Measurements from ENCODE around the gene CCDC9.

The CCDC9 gene

GRCh38 chr19:47271949-47272348, 15.6 kb downstream of the CCDC9 start (continued):
- TF ChIP-seq CREB5 (CRISPR knock-in tag; IDR thresholded peaks at IDR 0.05; ENCODE audit: low read depth), result no peak
- no peak for TF ChIP-seq BACH2 (CRISPR knock-in tag; IDR thresholded peaks at IDR 0.05; ENCODE audit: borderline replicate concordance)
- no peak for TF ChIP-seq CSDC2 (CRISPR knock-in tag; IDR thresholded peaks at IDR 0.05)
- TF ChIP-seq ZNF70 (CRISPR knock-in tag; IDR thresholded peaks at IDR 0.05), result no peak
- no peak for TF ChIP-seq TOX (CRISPR knock-in tag; IDR thresholded peaks at IDR 0.05; ENCODE audit: borderline replicate concordance)
- no peak for TF ChIP-seq PPARA (CRISPR knock-in tag; IDR thresholded peaks at IDR 0.05; ENCODE audit: borderline replicate concordance)

GRCh38 chr19:47272448-47273312, 16.4 kb downstream of the CCDC9 start:
- TF ChIP-seq ISL1 (CRISPR knock-in tag; IDR thresholded peaks at IDR 0.05), result no peak
- TF ChIP-seq CSDC2 (CRISPR knock-in tag; IDR thresholded peaks at IDR 0.05), result no peak
- ATAC-seq, result no peak

GRCh38 chr19:47273313-47274070, 17.2 kb downstream of the CCDC9 start:
- peak; percentile 87 for ATAC-seq
- TF ChIP-seq CREB5 (CRISPR knock-in tag; IDR thresholded peaks at IDR 0.05; ENCODE audit: low read depth) (peak; percentile 61; the same call in 1 of the 2 replicates), CSRNP3 (CRISPR knock-in tag; IDR thresholded peaks at IDR 0.05) (no peak), ZFP3 (CRISPR knock-in tag; IDR thresholded peaks at IDR 0.05) (no peak), ESRRG (CRISPR knock-in tag; IDR thresholded peaks at IDR 0.05) (no peak)

- no peak for TF ChIP-seq TCF4 (CRISPR knock-in tag; IDR thresholded peaks at IDR 0.05; ENCODE audit: borderline replicate concordance)
- TF ChIP-seq ZNF70 (CRISPR knock-in tag; IDR thresholded peaks at IDR 0.05), result no peak
- TF ChIP-seq ZNF8 (CRISPR knock-in tag; IDR thresholded peaks at IDR 0.05), result no peak
- TF ChIP-seq ZNF565 (CRISPR knock-in tag; conservative IDR thresholded peaks at IDR 0.05; ENCODE audit: low read depth), result no peak
- peak; percentile 76; the same call in 1 of the 2 replicates for TF ChIP-seq GLIS3 (CRISPR knock-in tag; IDR thresholded peaks at IDR 0.05)
- TF ChIP-seq OSR1 (CRISPR knock-in tag; IDR thresholded peaks at IDR 0.05), result no peak
- no peak for TF ChIP-seq BACH2 (CRISPR knock-in tag; IDR thresholded peaks at IDR 0.05; ENCODE audit: borderline replicate concordance)
- TF ChIP-seq ZFP3 (CRISPR knock-in tag; IDR thresholded peaks at IDR 0.05), result no peak
- TF ChIP-seq ARNTL (CRISPR knock-in tag; IDR thresholded peaks at IDR 0.05; ENCODE audit: borderline replicate concordance, low read depth), result no peak
- peak; percentile 80 for ATAC-seq
Observed at GRCh38 chr19:47274071-47274890, 18.0 kb downstream of the CCDC9 start, which contains the start of gene INAFM1. Gene INAFM1 (plus strand): TSS chr19:47274885. CDS start chr19:47274920, 35 bp downstream.

GRCh38 chr19:47274891-47275761, 18.8 kb downstream of the CCDC9 start:
- ATAC-seq, result no peak; the same call in 2 of the 3 replicates
- TF ChIP-seq CREB5 (CRISPR knock-in tag; IDR thresholded peaks at IDR 0.05; ENCODE audit: low read depth) (no peak), ZC3H10 (CRISPR knock-in tag; IDR thresholded peaks at IDR 0.05) (no peak), CSDC2 (CRISPR knock-in tag; IDR thresholded peaks at IDR 0.05) (no peak), ISL1 (CRISPR knock-in tag; IDR thresholded peaks at IDR 0.05) (no peak), CSRNP3 (CRISPR knock-in tag; IDR thresholded peaks at IDR 0.05) (no peak), SNAI2 (CRISPR knock-in tag; IDR thresholded peaks at IDR 0.05) (no peak), PPARA (CRISPR knock-in tag; IDR thresholded peaks at IDR 0.05; ENCODE audit: borderline replicate concordance) (no peak), TOX (CRISPR knock-in tag; IDR thresholded peaks at IDR 0.05; ENCODE audit: borderline replicate concordance) (no peak), PATZ1 (CRISPR knock-in tag; IDR thresholded peaks at IDR 0.05; ENCODE audit: borderline replicate concordance) (no peak), RARB (CRISPR knock-in tag; IDR thresholded peaks at IDR 0.05) (no peak), ZNF8 (CRISPR knock-in tag; IDR thresholded peaks at IDR 0.05) (no peak)

Data from SK-N-SH treated with all-trans-retinoic acid at 6 μM for 48 hours (cell line).